GM19438 (cell line): ENCODE data around the gene ATP2C2.
"Not testable (repeated sequence)": the region's sequence is repeated elsewhere in the genome, so short reads cannot be mapped to it uniquely, and the experiment has no call there.

ENCODE experiments used
- ATAC-seq: cut with Tn5 transposase; IDR thresholded peaks from one replicate; pipeline ENCODE4 v1.9.1; 2021; ENCODE audit warnings: low read depth; ENCODE audit not compliant: unreplicated experiment

ATP2C2 gene

GRCh38 chr16:84340325-84341040 is 27.9 kb upstream of the ATP2C2 start:
- ATAC-seq = no peak

- ATAC-seq = no peak
These were observed 26.6 kb upstream of the ATP2C2 start for GRCh38 chr16:84341528-84342295.

GRCh38 chr16:84343800-84344199 is 24.5 kb upstream of the ATP2C2 start:
- ATAC-seq = not testable (repeated sequence)

- no peak for ATAC-seq
These were observed 23.6 kb upstream of the ATP2C2 start for GRCh38 chr16:84344781-84345180.

GRCh38 chr16:84347161-84347560 is 21.2 kb upstream of the ATP2C2 start:
- no peak for ATAC-seq

GRCh38 chr16:84348386-84348888 is 19.9 kb upstream of the ATP2C2 start:
- ATAC-seq = no peak

- no peak for ATAC-seq
These were observed 18.3 kb upstream of the ATP2C2 start for GRCh38 chr16:84349862-84350684.

- ATAC-seq = no peak
These were observed 17.5 kb upstream of the ATP2C2 start for GRCh38 chr16:84350685-84351400.

GRCh38 chr16:84351630-84352029 is 16.7 kb upstream of the ATP2C2 start:
- no peak for ATAC-seq

- ATAC-seq = no peak
These were observed 14.0 kb upstream of the ATP2C2 start for GRCh38 chr16:84354306-84354705.

GRCh38 chr16:84355149-84355548 is 13.2 kb upstream of the ATP2C2 start:
- ATAC-seq = no peak

- ATAC-seq = no peak
These were observed 12.2 kb upstream of the ATP2C2 start for GRCh38 chr16:84356176-84356575.

GRCh38 chr16:84356591-84357116 is 11.7 kb upstream of the ATP2C2 start:
- ATAC-seq = no peak

GRCh38 chr16:84357191-84357651 is 11.1 kb upstream of the ATP2C2 start:
- no peak for ATAC-seq

- ATAC-seq = no peak
These were observed 9.6 kb upstream of the ATP2C2 start for GRCh38 chr16:84358601-84359295.

- ATAC-seq = no peak
These were observed 9.0 kb upstream of the ATP2C2 start for GRCh38 chr16:84359326-84359725.

GRCh38 chr16:84360170-84360569 is 8.2 kb upstream of the ATP2C2 start:
- ATAC-seq = no peak

GRCh38 chr16:84360748-84361147 is 7.6 kb upstream of the ATP2C2 start:
- no peak for ATAC-seq

- ATAC-seq = no peak
These were observed 6.8 kb upstream of the ATP2C2 start for GRCh38 chr16:84361546-84361945.
